ENCODE data around the gene TSPAN9. TPM values are rescaled to one million over a fixed set of nuclear protein-coding genes. Genes with fewer than 3 reads are reported as not detected.

Gene TSPAN9
- total and polyA plus RNA-seq, 10 of the 15 experiments (the other 5 are each of a cell fraction or from before 2014, with no cell fraction given), result 0.03 to 1.0 (median 0.12) TPM; not detected in 5

DNA sequence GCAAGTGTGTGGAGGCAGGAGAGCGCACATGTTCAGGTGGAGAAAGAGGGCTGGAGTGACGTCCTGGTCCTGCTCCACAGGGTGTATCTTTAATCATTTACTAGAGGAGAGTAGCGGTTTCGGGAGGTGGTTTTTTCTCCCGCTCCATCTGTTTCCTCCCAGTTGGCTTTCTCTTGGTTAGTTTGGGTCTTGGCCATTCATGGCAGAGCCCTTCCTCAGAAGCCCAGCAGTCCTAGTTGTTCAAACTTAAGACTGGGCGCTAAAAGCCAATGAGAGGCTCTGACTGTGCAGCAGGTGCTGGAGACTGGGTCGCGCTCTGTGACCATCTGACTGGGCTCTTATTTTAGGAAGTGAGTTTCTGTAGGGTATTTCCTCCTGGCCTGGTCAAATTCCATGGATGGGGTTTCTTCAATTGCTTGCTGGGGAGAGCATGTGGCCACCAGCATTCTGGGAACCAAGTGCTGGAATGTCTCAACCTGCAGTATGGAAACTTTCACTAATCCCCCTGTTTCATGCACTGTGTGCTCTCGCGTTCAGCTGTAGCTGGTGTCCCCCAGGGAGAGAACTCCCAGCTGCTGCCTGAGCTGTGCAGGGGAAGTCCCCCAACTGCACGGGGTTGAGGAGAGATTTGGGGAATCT lies 27.4 kb upstream of the TSPAN9 start:
- H3K27me3 ChIP-seq (replicated peaks in 1 of 2; ENCODE audit: control insufficient read depth in 2 of 2, insufficient read depth in 2 of 2, low read length in 1 of 2), result peaks cover 0 to 2% of the 10 kb centered on the region in 2 experiments; a peak in 1 of 4 replicates
- H2AFZ ChIP-seq (ENCODE audit: control insufficient read depth, low read depth, low read length), result no peak overlapping the region
- H3K79me2 ChIP-seq (ENCODE audit: control insufficient read depth, insufficient read depth, low read length), result no peaks in the 10 kb centered on the region
- H3K9me3 ChIP-seq (replicated peaks; ENCODE audit: control insufficient read depth, insufficient read depth, low read length), result no peaks in the 10 kb centered on the region
- intact Hi-C loops (cut with micrococcal nuclease; ENCODE audit: unreplicated experiment) (no loop called here), in situ Hi-C loops (cut with MboI) (no loop called here)
- H3K4me1 ChIP-seq (ENCODE audit: control insufficient read depth, insufficient read depth, low read length), result no peaks in the 10 kb centered on the region
- FAIRE-seq (no peak), ATAC-seq (peak; percentile 74), DNase-seq (ENCODE audit: low read depth, low spot score) (no peak)
- CTCF ChIA-PET, result interaction anchor here (0.6 to 1.3 kb wide), 3 partner anchors 8 to 403 kb away, joined by 3 to 5 read pairs (median 4); no protein-coding TSS in a partner anchor
- H3K36me3 ChIP-seq (ENCODE audit: control insufficient read depth in 2 of 2, insufficient read depth in 2 of 2, low read length in 1 of 2), result no peaks in the 10 kb centered on the region
- TF ChIP-seq TAF1 (IDR thresholded peaks at IDR 0.05; ENCODE audit: borderline replicate concordance, low read depth, low read length), result no peak
- TF ChIP-seq TCF12 (IDR thresholded peaks at IDR 0.05; ENCODE audit: low read depth, low read length), result 0 out of 2 replicates have a peak, but pooled peaks have one; percentile 33
- TF ChIP-seq IKZF1 (conservative IDR thresholded peaks at IDR 0.05), result peak; percentile 32; the same call in 1 of the 2 replicates
- TF ChIP-seq SPI1 (IDR thresholded peaks at IDR 0.05; ENCODE audit: borderline replicate concordance, insufficient read depth, low read depth, low read length), result peak; percentile 38; the same call in 1 of the 2 replicates
- BruUV-seq (replicated peaks), result no TSS peak
- RAD21 ChIA-PET (ENCODE audit: unreplicated experiment), result no interaction called here
- H4K20me1 ChIP-seq (ENCODE audit: control insufficient read depth, insufficient read depth), result no peaks in the 10 kb centered on the region
- H3K4me2 ChIP-seq (ENCODE audit: control insufficient read depth, insufficient read depth), result no peak overlapping the region; the same call in 1 of the 2 replicates
- H3K27ac ChIP-seq (ENCODE audit: control insufficient read depth, insufficient read depth), result no peak overlapping the region
- POLR2A ChIA-PET, result no interaction called here
- WGBS (ENCODE audit: insufficient coverage, insufficient replicate concordance, low lambda C conversion rate, missing lambda C conversion rate), result 18% methylated on average over 11 of the region's 11 CpGs
- no peak overlapping the region for H3K9ac ChIP-seq (ENCODE audit: control insufficient read depth, insufficient read depth, low read length)
- SMC1A ChIA-PET (ENCODE audit: uncharacterized antibody, unreplicated experiment), result interaction anchor here (0.9 kb wide), 1 partner anchor 174 kb away, joined by 3 read pairs; no protein-coding TSS in a partner anchor
- H3K4me3 ChIP-seq, result no peak overlapping the region

DNA sequence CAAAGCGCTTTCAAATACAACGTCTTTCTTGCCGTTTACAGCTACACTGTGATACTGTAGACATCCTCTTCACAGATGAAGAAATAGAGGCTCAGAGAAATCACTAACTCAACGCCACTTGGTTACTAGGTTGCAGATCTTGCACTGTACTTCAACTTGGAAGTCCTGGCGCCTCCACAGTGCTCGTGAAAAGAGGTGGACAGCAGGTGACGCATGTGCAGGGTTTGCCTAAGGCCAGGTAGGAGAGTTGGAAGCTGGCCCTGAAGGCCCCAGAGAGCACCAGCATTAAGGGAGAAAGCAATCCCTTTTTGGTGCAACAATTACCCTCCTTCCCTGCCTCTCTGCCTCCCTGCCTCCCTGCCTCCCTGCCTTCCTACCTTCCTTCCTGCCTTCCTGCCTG lies 22.8 kb upstream of the TSPAN9 start:
- no peaks in the 10 kb centered on the region for H3K4me1 ChIP-seq (ENCODE audit: control insufficient read depth, insufficient read depth, low read length)
- WGBS (ENCODE audit: insufficient coverage, insufficient replicate concordance, low lambda C conversion rate, missing lambda C conversion rate), result 21% methylated on average over 7 of the region's 7 CpGs
- H3K4me2 ChIP-seq (ENCODE audit: control insufficient read depth, insufficient read depth), result no peak overlapping the region
- H3K27me3 ChIP-seq (replicated peaks in 1 of 2; ENCODE audit: control insufficient read depth in 2 of 2, insufficient read depth in 2 of 2, low read length in 1 of 2), result no peaks in the 10 kb centered on the region; a peak in 1 of 4 replicates
- no peaks in the 10 kb centered on the region for H3K9me3 ChIP-seq (replicated peaks; ENCODE audit: control insufficient read depth, insufficient read depth, low read length)
- no peak overlapping the region for H3K27ac ChIP-seq (ENCODE audit: control insufficient read depth, insufficient read depth)
- H3K9ac ChIP-seq (ENCODE audit: control insufficient read depth, insufficient read depth, low read length), result no peak overlapping the region
- BruUV-seq (replicated peaks), result no TSS peak
- intact Hi-C loops (cut with micrococcal nuclease; ENCODE audit: unreplicated experiment), result no loop called here
- no peak overlapping the region for H2AFZ ChIP-seq (ENCODE audit: control insufficient read depth, low read depth, low read length)
- H3K79me2 ChIP-seq (ENCODE audit: control insufficient read depth, insufficient read depth, low read length), result no peaks in the 10 kb centered on the region
- H4K20me1 ChIP-seq (ENCODE audit: control insufficient read depth, insufficient read depth), result no peaks in the 10 kb centered on the region
- RAD21 ChIA-PET (ENCODE audit: unreplicated experiment), result no interaction called here
- DNase-seq (ENCODE audit: low read depth, low spot score), result no peak
- CTCF ChIA-PET, result interaction anchor here (1.1 kb wide), 1 partner anchor 12 kb away, joined by 3 read pairs; no protein-coding TSS in a partner anchor
- in situ Hi-C loops (cut with MboI), result no loop called here
- no peak overlapping the region for H3K4me3 ChIP-seq
- TF ChIP-seq TAF1 (IDR thresholded peaks at IDR 0.05; ENCODE audit: borderline replicate concordance, low read depth, low read length), result no peak
- no peak for TF ChIP-seq POU2F2 (IDR thresholded peaks at IDR 0.05; ENCODE audit: borderline replicate concordance, low read depth, low read length)
- no peak for TF ChIP-seq NR2F1 (conservative IDR thresholded peaks at IDR 0.05)
- TF ChIP-seq IRF4 (IDR thresholded peaks at IDR 0.05; ENCODE audit: low read depth, low read length), result no peak
- TF ChIP-seq CBFB (IDR thresholded peaks at IDR 0.05; ENCODE audit: low read depth), result no peak
- no peak for TF ChIP-seq NFIC (IDR thresholded peaks at IDR 0.05; ENCODE audit: low read depth, low read length)
- no peak for TF ChIP-seq JUND (IDR thresholded peaks at IDR 0.05; ENCODE audit: low read depth, low read length)
- no peak for TF ChIP-seq RELA (IDR thresholded peaks at IDR 0.05; ENCODE audit: borderline replicate concordance, partially characterized antibody)
- no peak for TF ChIP-seq RCOR1 (conservative IDR thresholded peaks at IDR 0.05; ENCODE audit: low read depth, low read length)
- no peak for TF ChIP-seq CHD4 (IDR thresholded peaks at IDR 0.05)
- TF ChIP-seq NFYB (IDR thresholded peaks at IDR 0.05; ENCODE audit: insufficient read depth, low read depth, low read length), result no peak
- FAIRE-seq, result no peak
- H3K36me3 ChIP-seq (ENCODE audit: control insufficient read depth in 2 of 2, insufficient read depth in 2 of 2, low read length in 1 of 2), result no peaks in the 10 kb centered on the region
- POLR2A ChIA-PET, result no interaction called here
- ATAC-seq, result no peak
- SMC1A ChIA-PET (ENCODE audit: uncharacterized antibody, unreplicated experiment), result no interaction called here
